ENCODE data around the gene TBC1D3H.
"Not testable (repeated sequence)": the region's sequence is repeated elsewhere in the genome, so short reads cannot be mapped to it uniquely, and the experiment has no call there.

- TF ChIP-seq CTCF, POLR2A (IDR thresholded peaks at IDR 0.05): not testable (repeated sequence)
Observed at GRCh38 chr17:36375938-36376337, 12.3 kb downstream of the TBC1D3H start.
